WTC11 (cell line): Measurements from ENCODE around the gene SPRYD7. TPM values are rescaled to one million over a fixed set of nuclear protein-coding genes. Genes with fewer than 3 reads are reported as not detected.

Experiments
- ATAC-seq: fragments of 200-7000 bp; cut with Tn5 transposase; 2 replicates; pipeline ENCODE4 v1.10.0; 2021; ENCODE audit warnings: mild to moderate bottlenecking, moderate library complexity
- CTCF ChIA-PET: fragments of 300-600 bp; sonication (Branson Sonifier 250); formaldehyde crosslinking; loops from one replicate; lab custom pipeline; 2021; ENCODE audit warnings: antibody characterized with exemption; lab: Charles Lee
- POLR2A ChIA-PET: fragments of 350-600 bp; sonication (Branson Sonifier 250); formaldehyde crosslinking; loops from one replicate; lab custom pipeline; 2021; ENCODE audit warnings: antibody characterized with exemption; lab: Charles Lee
- DNase-seq: peaks from one replicate; pipeline ENCODE4 v3.0.0; 2021; ENCODE audit warnings: low spot score
- H3K27ac Mint-ChIP-seq: 2 replicates; pipeline ENCODE4 v1.8.0; 2021; ENCODE audit warnings: mixed read lengths
- H3K27me3 Mint-ChIP-seq: 2 replicates; pipeline ENCODE4 v1.8.0; 2021; ENCODE audit warnings: low read depth, mild to moderate bottlenecking, moderate library complexity, mixed read lengths
- H3K36me3 Mint-ChIP-seq: 2 replicates; pipeline ENCODE4 v1.8.0; 2021; ENCODE audit warnings: mixed read lengths
- H3K4me1 Mint-ChIP-seq: 2 replicates; pipeline ENCODE4 v1.8.0; 2022; ENCODE audit warnings: mixed read lengths
- H3K4me3 Mint-ChIP-seq: 2 replicates; pipeline ENCODE4 v1.8.0; 2021; ENCODE audit warnings: mild to moderate bottlenecking, moderate library complexity, mixed read lengths
- H3K9me3 Mint-ChIP-seq: 2 replicates; pipeline ENCODE4 v1.8.0; 2021; ENCODE audit warnings: mixed read lengths
- CREB1 ChIP-seq: sonication (generic); formaldehyde crosslinking; IDR thresholded peaks from 2 replicates; pipeline ENCODE4 v1.8.0; 2023; ENCODE audit warnings: mild to moderate bottlenecking, missing genetic modification reagents
- ETV6 ChIP-seq: sonication (generic); formaldehyde crosslinking; IDR thresholded peaks from 2 replicates; pipeline ENCODE4 v1.8.1; 2022; ENCODE audit warnings: mild to moderate bottlenecking, missing genetic modification reagents
- JAZF1 ChIP-seq: fragments of 250-450 bp; sonication (Bioruptor Pico); IDR thresholded peaks from 2 replicates; pipeline ENCODE4 v1.9.0; 2021; ENCODE audit warnings: moderate library complexity, mild to moderate bottlenecking, inconsistent platforms
- JUN ChIP-seq: sonication (generic); formaldehyde crosslinking; IDR thresholded peaks from 2 replicates; pipeline ENCODE4 v1.8.0; 2023; ENCODE audit warnings: mild to moderate bottlenecking, missing genetic modification reagents
- KAT7 ChIP-seq: sonication (generic); formaldehyde crosslinking; IDR thresholded peaks from 2 replicates; pipeline ENCODE4 v1.8.1; 2023; ENCODE audit warnings: missing genetic modification reagents, mild to moderate bottlenecking, borderline replicate concordance
- NFYB ChIP-seq: sonication (generic); formaldehyde crosslinking; conservative IDR thresholded peaks from 2 replicates; pipeline ENCODE4 v1.8.0; 2022; ENCODE audit warnings: low read depth, missing genetic modification reagents
- OVOL2 ChIP-seq: fragments of 250-450 bp; sonication (Bioruptor Pico); IDR thresholded peaks from 2 replicates; pipeline ENCODE4 v1.9.0; 2021; ENCODE audit warnings: mild to moderate bottlenecking, borderline replicate concordance
- RORB ChIP-seq: fragments of 250-450 bp; sonication (Bioruptor Pico); IDR thresholded peaks from 2 replicates; pipeline ENCODE4 v1.9.0; 2021; ENCODE audit warnings: mild to moderate bottlenecking
- SMAD3 ChIP-seq: sonication (generic); formaldehyde crosslinking; IDR thresholded peaks from 2 replicates; pipeline ENCODE4 v1.8.0; 2022; ENCODE audit warnings: missing genetic modification reagents, mild to moderate bottlenecking, borderline replicate concordance
- TCF7 ChIP-seq: sonication (generic); formaldehyde crosslinking; IDR thresholded peaks from 2 replicates; pipeline ENCODE4 v1.8.0; 2022; ENCODE audit warnings: mild to moderate bottlenecking, low read depth, missing genetic modification reagents, moderate library complexity
- ZNF232 ChIP-seq: sonication (generic); formaldehyde crosslinking; IDR thresholded peaks from 2 replicates; pipeline ENCODE4 v1.8.0; 2022; ENCODE audit warnings: mild to moderate bottlenecking, missing genetic modification reagents
- ZNF423 ChIP-seq: fragments of 250-450 bp; sonication (Bioruptor Pico); IDR thresholded peaks from 2 replicates; pipeline ENCODE4 v2.1.2; 2022; ENCODE audit warnings: mild to moderate bottlenecking, moderate library complexity
- total RNA-seq: library from RNA; stranded (reverse); gene quantifications from 3 replicates; pipeline ENCODE4 v1.2.3, GENCODE V29; 2021
- TF ChIP-seq, protein P1 (sequence below): sonication (generic); formaldehyde crosslinking; IDR thresholded peaks from 2 replicates; pipeline ENCODE4 v1.8.1; 2022; ENCODE audit warnings: mild to moderate bottlenecking, moderate library complexity, missing genetic modification reagents
- TF ChIP-seq, protein P2 (sequence below): sonication (generic); formaldehyde crosslinking; IDR thresholded peaks from 2 replicates; pipeline ENCODE4 v1.8.0; 2022; ENCODE audit warnings: mild to moderate bottlenecking, missing genetic modification reagents
- TF ChIP-seq, protein P3 (sequence below): sonication (generic); formaldehyde crosslinking; IDR thresholded peaks from 2 replicates; pipeline ENCODE4 v1.8.1; 2023; ENCODE audit warnings: mild to moderate bottlenecking, missing genetic modification reagents, borderline replicate concordance
- TF ChIP-seq, protein P4 (sequence below): sonication (generic); formaldehyde crosslinking; IDR thresholded peaks from 2 replicates; pipeline ENCODE4 v1.8.1; 2022; ENCODE audit warnings: mild to moderate bottlenecking, missing genetic modification reagents, moderate library complexity, borderline replicate concordance
- TF ChIP-seq, protein P5 (sequence below): sonication (generic); formaldehyde crosslinking; IDR thresholded peaks from 2 replicates; pipeline ENCODE4 v1.8.1; 2022; ENCODE audit warnings: low read depth, missing genetic modification reagents, borderline replicate concordance

The SPRYD7 gene
- total RNA-seq, 1 experiment from 2014 or later, result 3.1 TPM

DNA sequence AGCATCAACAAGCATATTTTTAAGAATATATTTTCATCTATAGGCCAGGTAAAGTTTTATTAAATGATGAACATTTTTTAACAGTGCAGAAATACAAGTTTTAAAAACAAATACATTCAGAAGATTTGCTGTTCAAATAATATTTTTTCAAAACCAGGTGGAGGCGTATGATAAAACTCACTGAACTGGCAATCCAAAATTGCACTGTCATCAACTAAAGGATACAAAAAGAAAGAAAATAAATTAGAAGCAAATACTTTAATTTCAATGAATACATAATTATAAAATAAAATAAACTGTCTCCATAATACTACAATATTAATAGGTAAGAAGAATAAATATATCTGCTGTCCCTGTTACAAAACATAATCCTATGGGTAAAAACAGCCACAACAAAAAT is 21.2 kb downstream of the SPRYD7 start (continued):
- TF ChIP-seq, protein P1, sequence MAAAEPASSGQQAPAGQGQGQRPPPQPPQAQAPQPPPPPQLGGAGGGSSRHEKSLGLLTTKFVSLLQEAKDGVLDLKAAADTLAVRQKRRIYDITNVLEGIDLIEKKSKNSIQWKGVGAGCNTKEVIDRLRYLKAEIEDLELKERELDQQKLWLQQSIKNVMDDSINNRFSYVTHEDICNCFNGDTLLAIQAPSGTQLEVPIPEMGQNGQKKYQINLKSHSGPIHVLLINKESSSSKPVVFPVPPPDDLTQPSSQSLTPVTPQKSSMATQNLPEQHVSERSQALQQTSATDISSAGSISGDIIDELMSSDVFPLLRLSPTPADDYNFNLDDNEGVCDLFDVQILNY, result no peak
- TF ChIP-seq TCF7 (CRISPR knock-in tag), result no peak
- TF ChIP-seq NFYB (CRISPR knock-in tag), result no peak

DNA sequence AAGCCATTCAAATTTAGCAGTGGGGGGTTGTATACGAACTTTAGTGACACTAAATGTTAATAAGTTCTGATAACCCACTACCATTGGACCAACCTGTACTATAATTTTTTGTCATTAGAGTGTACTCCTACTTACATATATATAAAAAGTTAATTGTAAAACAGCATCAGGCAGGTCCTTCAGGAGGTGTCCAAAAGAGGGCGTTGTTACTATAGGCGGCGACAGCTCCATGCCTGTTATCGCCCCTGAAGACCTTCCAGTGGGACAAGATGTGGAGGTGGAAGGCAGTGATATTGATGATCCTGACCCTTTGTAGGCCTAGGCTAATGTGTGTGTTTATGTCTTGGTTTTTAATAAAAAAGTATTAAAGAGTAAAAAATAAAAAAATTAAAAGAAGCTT is 27.5 kb downstream of the SPRYD7 start:
- Mint-ChIP-seq H3K27me3 (no peaks in the 10 kb centered on the region), H3K9me3 (peaks cover 19% of the 10 kb centered on the region), H3K4me3 (no peak overlapping the region), H3K4me1 (no peaks in the 10 kb centered on the region), H3K27ac (no peak overlapping the region), H3K36me3 (peaks cover 15% of the 10 kb centered on the region)
- ATAC-seq, result peak; percentile 67
- DNase-seq, result peak; percentile 23
- ChIA-PET POLR2A (no interaction called here), CTCF (interaction anchor here (0.6 to 1.7 kb wide), 12 partner anchors 10 to 1003 kb away, joined by 3 to 16 read pairs (median 4); partner anchors contain the start of gene SPRYD7)
- TF ChIP-seq, protein P2, sequence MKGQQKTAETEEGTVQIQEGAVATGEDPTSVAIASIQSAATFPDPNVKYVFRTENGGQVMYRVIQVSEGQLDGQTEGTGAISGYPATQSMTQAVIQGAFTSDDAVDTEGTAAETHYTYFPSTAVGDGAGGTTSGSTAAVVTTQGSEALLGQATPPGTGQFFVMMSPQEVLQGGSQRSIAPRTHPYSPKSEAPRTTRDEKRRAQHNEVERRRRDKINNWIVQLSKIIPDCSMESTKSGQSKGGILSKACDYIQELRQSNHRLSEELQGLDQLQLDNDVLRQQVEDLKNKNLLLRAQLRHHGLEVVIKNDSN (CRISPR knock-in tag), result no peak
- TF ChIP-seq OVOL2, result no peak
- no peak for TF ChIP-seq RORB (CRISPR knock-in tag)
- TF ChIP-seq, protein P3, sequence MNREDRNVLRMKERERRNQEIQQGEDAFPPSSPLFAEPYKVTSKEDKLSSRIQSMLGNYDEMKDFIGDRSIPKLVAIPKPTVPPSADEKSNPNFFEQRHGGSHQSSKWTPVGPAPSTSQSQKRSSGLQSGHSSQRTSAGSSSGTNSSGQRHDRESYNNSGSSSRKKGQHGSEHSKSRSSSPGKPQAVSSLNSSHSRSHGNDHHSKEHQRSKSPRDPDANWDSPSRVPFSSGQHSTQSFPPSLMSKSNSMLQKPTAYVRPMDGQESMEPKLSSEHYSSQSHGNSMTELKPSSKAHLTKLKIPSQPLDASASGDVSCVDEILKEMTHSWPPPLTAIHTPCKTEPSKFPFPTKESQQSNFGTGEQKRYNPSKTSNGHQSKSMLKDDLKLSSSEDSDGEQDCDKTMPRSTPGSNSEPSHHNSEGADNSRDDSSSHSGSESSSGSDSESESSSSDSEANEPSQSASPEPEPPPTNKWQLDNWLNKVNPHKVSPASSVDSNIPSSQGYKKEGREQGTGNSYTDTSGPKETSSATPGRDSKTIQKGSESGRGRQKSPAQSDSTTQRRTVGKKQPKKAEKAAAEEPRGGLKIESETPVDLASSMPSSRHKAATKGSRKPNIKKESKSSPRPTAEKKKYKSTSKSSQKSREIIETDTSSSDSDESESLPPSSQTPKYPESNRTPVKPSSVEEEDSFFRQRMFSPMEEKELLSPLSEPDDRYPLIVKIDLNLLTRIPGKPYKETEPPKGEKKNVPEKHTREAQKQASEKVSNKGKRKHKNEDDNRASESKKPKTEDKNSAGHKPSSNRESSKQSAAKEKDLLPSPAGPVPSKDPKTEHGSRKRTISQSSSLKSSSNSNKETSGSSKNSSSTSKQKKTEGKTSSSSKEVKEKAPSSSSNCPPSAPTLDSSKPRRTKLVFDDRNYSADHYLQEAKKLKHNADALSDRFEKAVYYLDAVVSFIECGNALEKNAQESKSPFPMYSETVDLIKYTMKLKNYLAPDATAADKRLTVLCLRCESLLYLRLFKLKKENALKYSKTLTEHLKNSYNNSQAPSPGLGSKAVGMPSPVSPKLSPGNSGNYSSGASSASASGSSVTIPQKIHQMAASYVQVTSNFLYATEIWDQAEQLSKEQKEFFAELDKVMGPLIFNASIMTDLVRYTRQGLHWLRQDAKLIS (CRISPR knock-in tag), result no peak
- TF ChIP-seq, protein P4, sequence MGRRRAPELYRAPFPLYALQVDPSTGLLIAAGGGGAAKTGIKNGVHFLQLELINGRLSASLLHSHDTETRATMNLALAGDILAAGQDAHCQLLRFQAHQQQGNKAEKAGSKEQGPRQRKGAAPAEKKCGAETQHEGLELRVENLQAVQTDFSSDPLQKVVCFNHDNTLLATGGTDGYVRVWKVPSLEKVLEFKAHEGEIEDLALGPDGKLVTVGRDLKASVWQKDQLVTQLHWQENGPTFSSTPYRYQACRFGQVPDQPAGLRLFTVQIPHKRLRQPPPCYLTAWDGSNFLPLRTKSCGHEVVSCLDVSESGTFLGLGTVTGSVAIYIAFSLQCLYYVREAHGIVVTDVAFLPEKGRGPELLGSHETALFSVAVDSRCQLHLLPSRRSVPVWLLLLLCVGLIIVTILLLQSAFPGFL (CRISPR knock-in tag), result no peak
- TF ChIP-seq JAZF1 (CRISPR knock-in tag), result no peak
- TF ChIP-seq, protein P5, sequence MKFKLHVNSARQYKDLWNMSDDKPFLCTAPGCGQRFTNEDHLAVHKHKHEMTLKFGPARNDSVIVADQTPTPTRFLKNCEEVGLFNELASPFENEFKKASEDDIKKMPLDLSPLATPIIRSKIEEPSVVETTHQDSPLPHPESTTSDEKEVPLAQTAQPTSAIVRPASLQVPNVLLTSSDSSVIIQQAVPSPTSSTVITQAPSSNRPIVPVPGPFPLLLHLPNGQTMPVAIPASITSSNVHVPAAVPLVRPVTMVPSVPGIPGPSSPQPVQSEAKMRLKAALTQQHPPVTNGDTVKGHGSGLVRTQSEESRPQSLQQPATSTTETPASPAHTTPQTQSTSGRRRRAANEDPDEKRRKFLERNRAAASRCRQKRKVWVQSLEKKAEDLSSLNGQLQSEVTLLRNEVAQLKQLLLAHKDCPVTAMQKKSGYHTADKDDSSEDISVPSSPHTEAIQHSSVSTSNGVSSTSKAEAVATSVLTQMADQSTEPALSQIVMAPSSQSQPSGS (CRISPR knock-in tag), result no peak

DNA sequence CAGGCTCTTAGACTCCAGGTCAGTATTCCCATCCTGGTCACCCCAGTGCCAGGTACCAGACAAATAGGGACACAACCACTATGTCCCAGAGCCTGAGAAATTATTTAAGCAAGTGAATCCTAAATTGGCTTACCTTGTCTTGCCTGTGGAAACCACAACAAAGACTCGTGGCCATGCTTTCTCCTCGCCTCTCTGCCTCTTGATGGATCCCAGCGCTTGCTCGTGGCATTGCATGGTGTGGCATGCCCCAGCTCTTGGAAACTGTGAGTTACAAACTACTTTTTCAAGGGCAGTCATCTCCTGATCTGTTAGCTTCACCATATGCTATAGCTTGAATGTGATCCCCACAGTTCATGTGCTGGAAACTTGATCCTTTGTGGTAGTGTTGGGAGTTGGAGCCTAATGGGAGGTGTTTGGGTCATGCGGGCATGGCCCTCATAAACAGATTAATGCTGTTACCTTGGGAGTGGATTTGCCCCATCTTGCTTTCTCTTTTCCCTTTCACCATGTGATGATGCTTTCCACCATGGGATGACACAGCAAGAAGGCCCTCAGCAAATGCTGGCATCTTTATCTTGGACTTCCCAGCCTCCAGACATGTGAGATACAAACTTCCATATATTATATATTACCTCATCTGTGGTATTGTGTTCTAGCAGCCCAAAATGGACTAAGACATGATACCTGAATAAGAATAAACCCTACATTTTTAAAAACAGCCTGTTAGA is 31.2 kb downstream of the SPRYD7 start:
- ATAC-seq (no peak), DNase-seq (no peak)
- Mint-ChIP-seq H3K4me3 (no peak overlapping the region), H3K27ac (no peak overlapping the region), H3K9me3 (peaks cover 14% of the 10 kb centered on the region), H3K36me3 (peaks cover 11% of the 10 kb centered on the region), H3K4me1 (no peaks in the 10 kb centered on the region), H3K27me3 (no peaks in the 10 kb centered on the region; the same call in 1 of the 2 replicates)
- ChIA-PET CTCF (no interaction called here), POLR2A (no interaction called here)
- TF ChIP-seq ZNF423, result no peak
- TF ChIP-seq SMAD3 (CRISPR knock-in tag), result no peak
- TF ChIP-seq CREB1, result no peak
- TF ChIP-seq JUN (CRISPR knock-in tag), result no peak
- no peak for TF ChIP-seq ETV6 (CRISPR knock-in tag)
- no peak for TF ChIP-seq ZNF232
- TF ChIP-seq KAT7 (CRISPR knock-in tag), result no peak
